GM18517 (cell line): ENCODE results near the gene MIA3.
A peak's percentile ranks its signal among the peaks of the same experiment; 100 is the strongest.

Source experiments
- ATAC-seq: cut with Tn5 transposase; IDR thresholded peaks from one replicate; pipeline ENCODE4 v1.9.1; 2021; ENCODE audit warnings: mild to moderate bottlenecking, moderate library complexity; ENCODE audit not compliant: unreplicated experiment

MIA3 gene

DNA sequence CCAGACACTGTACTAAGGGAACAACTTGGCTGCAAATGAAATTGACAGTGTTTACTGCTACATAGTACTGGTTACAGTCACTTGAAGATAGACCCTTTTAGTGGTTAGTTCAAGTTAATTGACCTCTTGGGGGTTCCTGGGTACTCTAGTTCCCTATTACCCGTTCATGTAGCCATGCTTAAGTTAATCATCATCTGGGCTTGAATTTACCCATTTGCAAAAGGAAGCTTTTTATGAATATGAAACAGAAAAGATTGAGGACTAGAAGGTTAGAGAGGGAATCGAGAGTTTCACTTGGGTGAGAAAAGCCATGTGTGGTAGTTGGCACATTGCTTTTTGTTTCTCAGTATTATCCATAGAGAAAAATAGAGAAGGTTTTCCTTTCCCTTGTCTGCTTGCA, 2.7 kb downstream of the MIA3 start:
- no peak for ATAC-seq

DNA sequence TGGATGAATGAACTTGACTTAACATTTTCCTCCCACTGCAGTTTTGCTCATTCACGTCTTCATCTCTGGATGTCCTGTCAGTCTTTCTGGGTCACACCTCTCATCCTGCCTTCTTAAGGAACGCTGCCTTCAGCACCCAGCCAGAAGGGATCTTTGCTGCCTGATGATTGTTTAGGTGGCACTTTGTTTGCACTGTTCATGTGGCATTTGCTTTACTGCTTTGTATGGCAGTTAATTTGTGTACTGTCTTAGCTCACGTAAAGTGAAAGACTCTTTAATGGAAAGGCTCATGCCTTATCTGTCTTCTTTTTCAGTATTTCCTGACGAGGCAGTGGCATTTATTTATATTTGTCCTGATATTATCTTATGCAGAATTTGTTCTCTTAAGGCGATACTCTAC, 4.9 kb downstream of the MIA3 start:
- ATAC-seq, result no peak

GRCh38 chr1:222623458-222623857, 5.6 kb downstream of the MIA3 start:
- ATAC-seq, result no peak

- ATAC-seq, result no peak
Observed at GRCh38 chr1:222624214-222624613, 6.3 kb downstream of the MIA3 start.

DNA sequence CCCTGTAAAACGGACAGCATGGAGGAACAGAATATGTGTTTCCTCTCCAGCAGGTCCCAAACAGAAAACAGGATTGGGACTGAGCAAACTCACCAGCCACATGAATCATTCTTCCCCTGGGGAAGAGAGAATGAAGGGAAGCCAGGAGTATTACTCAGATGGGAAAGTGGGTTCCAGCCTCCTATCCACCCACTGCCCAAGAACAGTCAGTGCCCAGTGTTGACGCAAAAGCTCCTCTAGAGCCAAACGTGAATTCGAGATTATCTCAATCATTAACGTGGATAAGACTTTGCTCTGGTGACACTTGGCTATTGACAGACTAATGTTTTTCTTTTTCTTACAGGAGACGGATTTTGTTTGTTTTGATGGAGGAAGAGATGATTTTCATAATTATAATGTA, 9.3 kb downstream of the MIA3 start:
- no peak for ATAC-seq

GRCh38 chr1:222629921-222630535, 12.1 kb downstream of the MIA3 start:
- no peak for ATAC-seq

GRCh38 chr1:222631611-222632208, 13.8 kb downstream of the MIA3 start:
- no peak for ATAC-seq

DNA sequence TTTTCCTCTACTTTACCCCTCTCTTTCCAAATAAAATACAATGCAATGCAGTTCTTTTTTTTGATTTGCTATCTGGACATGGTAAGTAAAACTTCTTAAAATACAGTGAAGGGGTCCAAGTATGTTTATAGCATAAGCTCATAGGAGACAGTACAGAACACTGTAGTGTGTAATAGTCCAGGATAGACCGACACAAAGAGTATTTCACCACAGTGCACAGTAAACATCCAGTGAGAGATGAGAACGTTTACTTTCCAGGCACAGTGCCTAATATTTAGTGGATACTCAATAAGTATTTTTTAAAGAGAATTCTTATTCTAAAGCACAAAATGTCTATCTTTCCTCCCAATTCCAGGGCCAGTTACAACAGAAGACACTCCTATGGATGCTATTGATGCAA, 14.9 kb downstream of the MIA3 start:
- no peak for ATAC-seq

GRCh38 chr1:222634180-222635013, 16.5 kb downstream of the MIA3 start:
- peak; percentile 84 for ATAC-seq

GRCh38 chr1:222641269-222641948, 23.5 kb downstream of the MIA3 start:
- ATAC-seq, result no peak

DNA sequence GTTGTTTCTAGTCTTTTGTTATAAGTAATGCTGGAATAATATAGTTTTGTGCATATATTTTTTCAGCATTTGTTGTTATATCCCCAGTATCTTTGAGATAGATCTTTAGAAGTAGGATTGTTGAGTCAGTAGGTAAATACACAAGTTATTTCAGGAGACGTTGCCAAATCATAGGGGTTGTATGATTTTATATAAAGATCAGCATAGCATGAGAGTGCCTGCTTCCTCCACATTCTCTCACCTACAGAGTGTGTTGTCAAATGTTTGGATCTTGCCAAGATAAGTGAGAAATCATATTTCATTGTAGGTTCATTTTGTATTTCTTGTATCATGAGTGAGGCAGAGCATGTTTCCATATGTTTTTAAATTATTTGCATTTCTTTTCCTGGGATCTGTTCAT, 24.6 kb downstream of the MIA3 start:
- ATAC-seq, result no peak

- ATAC-seq, result no peak
Observed at GRCh38 chr1:222643606-222643937, 25.7 kb downstream of the MIA3 start.

- peak; percentile 95 for ATAC-seq
Observed at GRCh38 chr1:222643938-222644635, 26.2 kb downstream of the MIA3 start.

DNA sequence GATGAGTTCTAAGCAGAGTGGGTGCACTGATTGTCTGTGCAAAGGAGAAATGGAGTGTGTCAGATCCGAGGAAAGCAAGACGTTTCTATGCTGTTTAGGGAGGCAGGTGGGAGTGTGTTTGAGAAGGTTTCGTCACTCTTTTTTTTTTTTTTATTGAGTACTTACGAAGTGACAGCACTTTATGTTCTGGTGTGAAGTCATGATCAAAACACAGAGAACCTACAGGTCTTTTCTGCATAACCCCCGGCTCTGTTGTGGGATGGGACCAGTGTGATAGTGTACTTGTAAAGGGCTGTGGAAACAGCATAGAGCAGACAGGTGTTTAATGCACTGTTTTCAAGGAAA, 26.7 kb downstream of the MIA3 start:
- ATAC-seq, result peak; percentile 0

GRCh38 chr1:222652676-222653075, 34.8 kb downstream of the MIA3 start:
- ATAC-seq, result no peak

DNA sequence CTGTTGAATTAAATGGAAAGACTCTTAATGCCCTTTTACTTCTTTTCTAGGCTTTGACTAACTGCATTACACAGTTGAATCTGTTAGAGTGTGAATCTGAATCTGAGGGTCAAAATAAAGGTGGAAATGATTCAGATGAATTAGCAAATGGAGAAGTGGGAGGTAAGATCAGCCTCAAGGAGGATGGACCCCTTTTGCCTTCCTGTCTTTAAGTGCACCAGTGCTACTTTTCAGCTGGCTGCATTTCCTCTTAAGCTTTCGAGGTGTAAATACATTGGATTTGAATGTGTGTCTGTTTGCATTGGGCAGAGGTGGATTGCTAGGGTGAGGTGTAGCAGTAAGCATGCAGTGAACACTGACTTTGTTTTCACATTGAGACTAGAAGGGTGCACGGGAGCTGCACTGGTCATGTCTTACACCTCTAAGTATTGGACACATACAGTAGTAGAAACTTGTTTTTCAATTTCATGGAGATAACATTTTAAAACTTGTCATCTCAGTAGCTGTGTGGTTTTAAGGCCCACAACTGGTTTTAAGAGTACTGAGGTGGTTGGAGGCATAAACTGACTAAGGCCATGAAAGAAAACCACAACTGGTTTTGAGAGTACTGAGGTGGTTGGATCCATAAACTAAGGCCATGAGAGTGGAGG, 35.4 kb downstream of the MIA3 start:
- ATAC-seq, result peak; percentile 41

- ATAC-seq, result peak; percentile 98
Observed at GRCh38 chr1:222654849-222655248, 37.0 kb downstream of the MIA3 start.

- no peak for ATAC-seq
Observed at GRCh38 chr1:222656391-222657155, 38.7 kb downstream of the MIA3 start.

- no peak for ATAC-seq
Observed at GRCh38 chr1:222657899-222658298, 40.0 kb downstream of the MIA3 start.

- no peak for ATAC-seq
Observed at GRCh38 chr1:222663431-222663934, 45.6 kb downstream of the MIA3 start.
